Activated naive CD4-positive, alpha-beta T cell treated with anti-CD3 and anti-CD28 coated beads, Interleukin-2, amount 50 U/mL, for 24 hours (primary cell): ENCODE measurements around the gene EME1.

Experiments used
- H3K27ac Mint-ChIP-seq: one replicate; pipeline ENCODE4 v1.8.0; 2021; ENCODE audit warnings: mild to moderate bottlenecking, mixed read lengths
- H3K27me3 Mint-ChIP-seq: one replicate; pipeline ENCODE4 v1.8.0; 2021; ENCODE audit warnings: mixed read lengths
- H3K36me3 Mint-ChIP-seq: one replicate; pipeline ENCODE4 v1.8.0; 2021; ENCODE audit warnings: mixed read lengths
- H3K4me1 Mint-ChIP-seq: one replicate; pipeline ENCODE4 v1.8.0; 2021; ENCODE audit warnings: mixed read lengths
- H3K4me3 Mint-ChIP-seq: one replicate; pipeline ENCODE4 v1.8.0; 2021; ENCODE audit warnings: mild to moderate bottlenecking, mixed read lengths
- H3K9me3 Mint-ChIP-seq: one replicate; pipeline ENCODE4 v1.8.0; 2021; ENCODE audit warnings: mixed read lengths

EME1 gene

GRCh38 chr17:50355701-50356341 lies 17.2 kb upstream of the EME1 start:
- peaks cover 8% of the 10 kb centered on the region for H3K4me1 Mint-ChIP-seq
- H3K27ac Mint-ChIP-seq = no peak overlapping the region
- no peaks in the 10 kb centered on the region for H3K27me3 Mint-ChIP-seq
- H3K4me3 Mint-ChIP-seq = no peak overlapping the region
- no peaks in the 10 kb centered on the region for H3K9me3 Mint-ChIP-seq
- peaks cover 3% of the 10 kb centered on the region for H3K36me3 Mint-ChIP-seq

GRCh38 chr17:50356418-50356817 lies 16.6 kb upstream of the EME1 start:
- no peak overlapping the region for H3K27ac Mint-ChIP-seq
- H3K4me3 Mint-ChIP-seq = no peak overlapping the region
- no peaks in the 10 kb centered on the region for H3K27me3 Mint-ChIP-seq
- H3K4me1 Mint-ChIP-seq = peaks cover 5% of the 10 kb centered on the region
- no peaks in the 10 kb centered on the region for H3K9me3 Mint-ChIP-seq
- H3K36me3 Mint-ChIP-seq = peaks cover 3% of the 10 kb centered on the region

- Mint-ChIP-seq H3K4me1 (peaks cover 3% of the 10 kb centered on the region), H3K27ac (no peak overlapping the region), H3K4me3 (no peak overlapping the region), H3K27me3 (no peaks in the 10 kb centered on the region), H3K36me3 (no peaks in the 10 kb centered on the region), H3K9me3 (no peaks in the 10 kb centered on the region)
Observed at GRCh38 chr17:50356892-50357510, 16.0 kb upstream of the EME1 start.

GRCh38 chr17:50358177-50358576 lies 14.9 kb upstream of the EME1 start:
- H3K4me3 Mint-ChIP-seq = no peak overlapping the region
- no peaks in the 10 kb centered on the region for H3K9me3 Mint-ChIP-seq
- H3K27ac Mint-ChIP-seq = no peak overlapping the region
- H3K4me1 Mint-ChIP-seq = peaks cover 9% of the 10 kb centered on the region
- no peaks in the 10 kb centered on the region for H3K36me3 Mint-ChIP-seq
- H3K27me3 Mint-ChIP-seq = no peaks in the 10 kb centered on the region

- Mint-ChIP-seq H3K4me3 (no peak overlapping the region), H3K27ac (no peak overlapping the region), H3K9me3 (no peaks in the 10 kb centered on the region), H3K27me3 (no peaks in the 10 kb centered on the region), H3K4me1 (peaks cover 9% of the 10 kb centered on the region), H3K36me3 (no peaks in the 10 kb centered on the region)
Observed at GRCh38 chr17:50359005-50359699, 13.9 kb upstream of the EME1 start.

- H3K27ac Mint-ChIP-seq = no peak overlapping the region
- no peak overlapping the region for H3K4me3 Mint-ChIP-seq
- no peaks in the 10 kb centered on the region for H3K27me3 Mint-ChIP-seq
- no peaks in the 10 kb centered on the region for H3K36me3 Mint-ChIP-seq
- H3K4me1 Mint-ChIP-seq = peaks cover 9% of the 10 kb centered on the region
- no peaks in the 10 kb centered on the region for H3K9me3 Mint-ChIP-seq
Observed at GRCh38 chr17:50359998-50360461, 13.0 kb upstream of the EME1 start.

- H3K27me3 Mint-ChIP-seq = no peaks in the 10 kb centered on the region
- H3K9me3 Mint-ChIP-seq = no peaks in the 10 kb centered on the region
- H3K27ac Mint-ChIP-seq = no peak overlapping the region
- H3K4me1 Mint-ChIP-seq = peaks cover 9% of the 10 kb centered on the region
- peaks cover under 1% of the 10 kb centered on the region for H3K36me3 Mint-ChIP-seq
- no peak overlapping the region for H3K4me3 Mint-ChIP-seq
Observed at GRCh38 chr17:50360486-50361115, 12.4 kb upstream of the EME1 start.

GRCh38 chr17:50361561-50362480 lies 11.2 kb upstream of the EME1 start:
- H3K36me3 Mint-ChIP-seq = peaks cover 3% of the 10 kb centered on the region
- H3K4me1 Mint-ChIP-seq = peaks cover 9% of the 10 kb centered on the region
- no peaks in the 10 kb centered on the region for H3K27me3 Mint-ChIP-seq
- no peaks in the 10 kb centered on the region for H3K9me3 Mint-ChIP-seq
- peak overlapping the region; percentile 6 for H3K27ac Mint-ChIP-seq
- H3K4me3 Mint-ChIP-seq = peak overlapping the region; percentile 31

GRCh38 chr17:50362661-50363060 lies 10.4 kb upstream of the EME1 start:
- Mint-ChIP-seq H3K4me1 (peaks cover 9% of the 10 kb centered on the region), H3K27me3 (no peaks in the 10 kb centered on the region), H3K4me3 (no peak overlapping the region), H3K36me3 (peaks cover 4% of the 10 kb centered on the region), H3K27ac (no peak overlapping the region), H3K9me3 (no peaks in the 10 kb centered on the region)

- Mint-ChIP-seq H3K27me3 (no peaks in the 10 kb centered on the region), H3K4me3 (no peak overlapping the region), H3K36me3 (peaks cover 5% of the 10 kb centered on the region), H3K9me3 (no peaks in the 10 kb centered on the region), H3K4me1 (peaks cover 9% of the 10 kb centered on the region), H3K27ac (no peak overlapping the region)
Observed at GRCh38 chr17:50363217-50364060, 9.6 kb upstream of the EME1 start.

GRCh38 chr17:50364061-50364458 lies 9.0 kb upstream of the EME1 start:
- no peaks in the 10 kb centered on the region for H3K27me3 Mint-ChIP-seq
- no peak overlapping the region for H3K4me3 Mint-ChIP-seq
- peaks cover 5% of the 10 kb centered on the region for H3K36me3 Mint-ChIP-seq
- no peak overlapping the region for H3K27ac Mint-ChIP-seq
- no peaks in the 10 kb centered on the region for H3K9me3 Mint-ChIP-seq
- H3K4me1 Mint-ChIP-seq = peaks cover 9% of the 10 kb centered on the region

- Mint-ChIP-seq H3K4me3 (no peak overlapping the region), H3K27me3 (no peaks in the 10 kb centered on the region), H3K36me3 (peaks cover 5% of the 10 kb centered on the region)
Observed at GRCh38 chr17:50364715-50365114, 8.3 kb upstream of the EME1 start.

GRCh38 chr17:50365165-50365564 lies 7.9 kb upstream of the EME1 start:
- Mint-ChIP-seq H3K27me3 (no peaks in the 10 kb centered on the region), H3K36me3 (peaks cover 5% of the 10 kb centered on the region), H3K4me3 (no peak overlapping the region), H3K4me1 (peaks cover 9% of the 10 kb centered on the region), H3K9me3 (no peaks in the 10 kb centered on the region), H3K27ac (no peak overlapping the region)

More at GRCh38 chr17:50364715-50365114, 8.3 kb upstream of the EME1 start:
- Mint-ChIP-seq H3K27ac (peak overlapping the region; percentile 41), H3K4me1 (peaks cover 9% of the 10 kb centered on the region), H3K9me3 (no peaks in the 10 kb centered on the region)

- no peak overlapping the region for H3K4me3 Mint-ChIP-seq
- peaks cover 5% of the 10 kb centered on the region for H3K36me3 Mint-ChIP-seq
Observed at GRCh38 chr17:50365649-50366393, 7.2 kb upstream of the EME1 start.

More at GRCh38 chr17:50365649-50366393, 7.2 kb upstream of the EME1 start:
- Mint-ChIP-seq H3K27ac (no peak overlapping the region), H3K4me1 (peaks cover 13% of the 10 kb centered on the region), H3K9me3 (no peaks in the 10 kb centered on the region), H3K27me3 (no peaks in the 10 kb centered on the region)
